PC-3 (cell line): ENCODE measurements around the gene TMEM164.

ENCODE experiments used
- EZH2 ChIP-seq: fragments of 300-600 bp; sonication (generic); IDR thresholded peaks from one replicate; pipeline ENCODE4 v1.6.1; 2017; ENCODE audit warnings: antibody characterized with exemption, mild to moderate bottlenecking, low read length; ENCODE audit not compliant: unreplicated experiment
- EZH2phosphoT487 ChIP-seq: fragments of 300-600 bp; sonication (generic); IDR thresholded peaks from 2 replicates; pipeline ENCODE4 v1.6.1; 2018; ENCODE audit warnings: mild to moderate bottlenecking, antibody characterized with exemption, low read length, borderline replicate concordance
- TF ChIP-seq, protein P1 (sequence below): fragments of 300-600 bp; sonication (generic); conservative IDR thresholded peaks from 2 replicates; pipeline ENCODE4 v1.5.1; 2017; ENCODE audit warnings: antibody characterized with exemption, low read depth, mild to moderate bottlenecking, low read length

DNA sequence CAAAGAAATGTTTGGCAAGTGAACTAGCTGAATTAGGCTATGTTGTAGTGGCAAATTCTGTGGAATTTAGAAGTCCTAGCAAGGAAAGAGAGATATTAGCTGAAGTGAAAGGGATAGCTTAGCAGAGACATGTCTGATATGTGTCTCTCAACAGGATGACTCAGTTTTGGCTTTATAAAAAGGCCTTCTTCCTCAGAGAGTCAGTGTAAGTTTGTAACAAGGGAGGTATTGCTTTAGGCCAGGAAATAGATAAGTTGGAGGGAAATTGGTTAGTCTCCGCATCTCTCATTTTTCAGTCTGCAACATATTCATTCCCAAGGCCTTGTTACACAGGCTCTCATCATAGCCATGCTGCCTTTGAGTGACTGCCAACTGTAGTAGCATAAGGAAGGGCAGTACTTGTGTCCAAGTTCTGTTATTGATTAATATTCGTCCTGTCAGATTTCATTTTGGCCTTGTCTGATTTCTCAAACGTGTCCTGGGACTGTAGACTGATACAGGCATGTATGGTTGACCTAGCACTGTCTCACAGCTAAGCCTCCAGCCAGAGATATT, 4.0 kb downstream of the TMEM164 start:
- TF ChIP-seq, protein P1, sequence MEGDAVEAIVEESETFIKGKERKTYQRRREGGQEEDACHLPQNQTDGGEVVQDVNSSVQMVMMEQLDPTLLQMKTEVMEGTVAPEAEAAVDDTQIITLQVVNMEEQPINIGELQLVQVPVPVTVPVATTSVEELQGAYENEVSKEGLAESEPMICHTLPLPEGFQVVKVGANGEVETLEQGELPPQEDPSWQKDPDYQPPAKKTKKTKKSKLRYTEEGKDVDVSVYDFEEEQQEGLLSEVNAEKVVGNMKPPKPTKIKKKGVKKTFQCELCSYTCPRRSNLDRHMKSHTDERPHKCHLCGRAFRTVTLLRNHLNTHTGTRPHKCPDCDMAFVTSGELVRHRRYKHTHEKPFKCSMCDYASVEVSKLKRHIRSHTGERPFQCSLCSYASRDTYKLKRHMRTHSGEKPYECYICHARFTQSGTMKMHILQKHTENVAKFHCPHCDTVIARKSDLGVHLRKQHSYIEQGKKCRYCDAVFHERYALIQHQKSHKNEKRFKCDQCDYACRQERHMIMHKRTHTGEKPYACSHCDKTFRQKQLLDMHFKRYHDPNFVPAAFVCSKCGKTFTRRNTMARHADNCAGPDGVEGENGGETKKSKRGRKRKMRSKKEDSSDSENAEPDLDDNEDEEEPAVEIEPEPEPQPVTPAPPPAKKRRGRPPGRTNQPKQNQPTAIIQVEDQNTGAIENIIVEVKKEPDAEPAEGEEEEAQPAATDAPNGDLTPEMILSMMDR = no peak
- TF ChIP-seq EZH2phosphoT487 (no peak), EZH2 (no peak)
